Measurements from ENCODE around the gene DENND1A. TPM values are rescaled to one million over a fixed set of nuclear protein-coding genes. Genes with fewer than 3 reads are reported as not detected.

Gene DENND1A
- total RNA-seq, 4 donors from 2014 or later: 20.9 to 33.6 (median 23.7) TPM

DNA sequence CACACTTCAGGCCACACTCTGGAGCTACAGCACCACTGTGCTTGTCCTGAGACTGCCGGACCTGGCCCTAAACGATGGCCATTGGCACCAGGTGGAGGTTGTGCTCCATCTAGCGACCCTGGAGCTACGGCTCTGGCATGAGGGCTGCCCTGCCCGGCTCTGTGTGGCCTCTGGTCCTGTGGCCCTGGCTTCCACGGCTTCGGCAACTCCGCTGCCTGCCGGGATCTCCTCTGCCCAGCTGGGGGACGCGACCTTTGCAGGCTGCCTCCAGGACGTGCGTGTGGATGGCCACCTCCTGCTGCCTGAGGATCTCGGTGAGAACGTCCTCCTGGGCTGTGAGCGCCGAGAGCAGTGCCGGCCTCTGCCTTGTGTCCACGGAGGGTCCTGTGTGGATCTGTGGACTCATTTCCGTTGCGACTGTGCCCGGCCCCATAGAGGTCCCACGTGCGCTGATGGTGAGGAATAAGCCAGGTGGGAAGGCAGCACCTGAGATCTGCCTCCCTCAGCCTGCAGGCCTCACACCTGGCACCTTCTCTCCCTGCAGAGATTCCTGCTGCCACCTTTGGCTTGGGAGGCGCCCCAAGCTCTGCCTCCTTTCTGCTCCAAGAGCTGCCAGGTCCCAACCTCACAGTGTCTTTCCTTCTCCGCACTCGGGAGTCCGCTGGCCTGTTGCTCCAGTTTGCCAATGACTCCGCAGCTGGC is 559.2 kb downstream of the DENND1A start:
- H3K36me3 ChIP-seq: no peaks in the 10 kb centered on the region
- H3K4me3 ChIP-seq: no peak overlapping the region
- H3K27ac ChIP-seq: no peak overlapping the region
- peaks cover 0 to 17% (median 3%) of the 10 kb centered on the region in 3 donors for H3K4me1 ChIP-seq
- WGBS, 2 donors (ENCODE audit: low coverage in 1 of 2): 80% methylated on average over 6 of the region's 29 CpGs; no CpG with 5 or more reads in 1 of the 2 donors
- no peaks in the 10 kb centered on the region for H3K9me3 ChIP-seq
- no peak for ATAC-seq
- TF ChIP-seq POLR2AphosphoS5 (IDR thresholded peaks at IDR 0.05) (no peak), EP300 (IDR thresholded peaks at IDR 0.05) (no peak), POLR2A (IDR thresholded peaks at IDR 0.05) (no peak)
- TF ChIP-seq, protein P1, sequence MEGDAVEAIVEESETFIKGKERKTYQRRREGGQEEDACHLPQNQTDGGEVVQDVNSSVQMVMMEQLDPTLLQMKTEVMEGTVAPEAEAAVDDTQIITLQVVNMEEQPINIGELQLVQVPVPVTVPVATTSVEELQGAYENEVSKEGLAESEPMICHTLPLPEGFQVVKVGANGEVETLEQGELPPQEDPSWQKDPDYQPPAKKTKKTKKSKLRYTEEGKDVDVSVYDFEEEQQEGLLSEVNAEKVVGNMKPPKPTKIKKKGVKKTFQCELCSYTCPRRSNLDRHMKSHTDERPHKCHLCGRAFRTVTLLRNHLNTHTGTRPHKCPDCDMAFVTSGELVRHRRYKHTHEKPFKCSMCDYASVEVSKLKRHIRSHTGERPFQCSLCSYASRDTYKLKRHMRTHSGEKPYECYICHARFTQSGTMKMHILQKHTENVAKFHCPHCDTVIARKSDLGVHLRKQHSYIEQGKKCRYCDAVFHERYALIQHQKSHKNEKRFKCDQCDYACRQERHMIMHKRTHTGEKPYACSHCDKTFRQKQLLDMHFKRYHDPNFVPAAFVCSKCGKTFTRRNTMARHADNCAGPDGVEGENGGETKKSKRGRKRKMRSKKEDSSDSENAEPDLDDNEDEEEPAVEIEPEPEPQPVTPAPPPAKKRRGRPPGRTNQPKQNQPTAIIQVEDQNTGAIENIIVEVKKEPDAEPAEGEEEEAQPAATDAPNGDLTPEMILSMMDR (IDR thresholded peaks at IDR 0.05): no peak
- H3K27me3 ChIP-seq: peaks cover 100% of the 10 kb centered on the region

DNA sequence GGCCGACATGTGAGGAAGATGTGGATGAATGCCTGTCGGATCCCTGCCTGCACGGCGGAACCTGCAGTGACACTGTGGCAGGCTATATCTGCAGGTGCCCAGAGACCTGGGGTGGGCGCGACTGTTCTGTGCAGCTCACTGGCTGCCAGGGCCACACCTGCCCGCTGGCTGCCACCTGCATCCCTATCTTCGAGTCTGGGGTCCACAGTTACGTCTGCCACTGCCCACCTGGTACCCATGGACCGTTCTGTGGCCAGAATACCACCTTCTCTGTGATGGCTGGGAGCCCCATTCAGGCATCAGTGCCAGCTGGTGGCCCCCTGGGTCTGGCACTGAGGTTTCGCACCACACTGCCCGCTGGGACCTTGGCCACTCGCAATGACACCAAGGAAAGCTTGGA is 559.8 kb downstream of the DENND1A start:
- TF ChIP-seq, protein P1 (IDR thresholded peaks at IDR 0.05): no peak
- no peak for TF ChIP-seq POLR2AphosphoS5 (IDR thresholded peaks at IDR 0.05)
- TF ChIP-seq POLR2A (IDR thresholded peaks at IDR 0.05): no peak
- no peak for TF ChIP-seq EP300 (IDR thresholded peaks at IDR 0.05)
- no peak overlapping the region for H3K27ac ChIP-seq
- 100% methylated on average over 6 of the region's 13 CpGs; no CpG with 5 or more reads in 1 of the 2 donors for WGBS, 2 donors (ENCODE audit: low coverage in 1 of 2)
- peaks cover 98% of the 10 kb centered on the region for H3K27me3 ChIP-seq
- no peaks in the 10 kb centered on the region for H3K9me3 ChIP-seq
- H3K4me1 ChIP-seq: peaks cover 0 to 11% (median 3%) of the 10 kb centered on the region in 3 donors
- no peak overlapping the region for H3K4me3 ChIP-seq
- ATAC-seq: no peak
- H3K36me3 ChIP-seq: no peaks in the 10 kb centered on the region

DNA sequence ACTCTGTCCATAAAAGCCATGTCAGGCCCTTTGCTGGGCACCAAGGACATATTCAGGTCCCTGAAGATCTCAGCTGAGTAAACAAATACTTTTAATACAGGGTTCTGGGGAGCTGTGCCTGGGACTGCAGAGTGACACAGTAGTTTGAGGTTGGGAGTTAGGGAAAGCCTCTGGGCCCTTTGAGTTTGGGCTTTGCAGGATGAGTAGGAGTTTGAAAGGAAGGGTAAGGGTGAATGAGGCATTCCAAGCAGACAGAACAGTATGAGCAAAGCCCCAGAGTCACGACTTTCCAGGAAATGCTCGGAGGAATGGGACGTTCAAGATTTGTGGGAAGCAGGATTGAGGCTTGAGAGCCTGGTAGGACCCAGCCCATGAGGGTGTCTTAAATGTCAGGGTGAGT is 560.6 kb downstream of the DENND1A start:
- WGBS, 2 donors (ENCODE audit: low coverage in 1 of 2): 60 to 90% methylated on average over 1 to 3 of the region's 3 CpGs
- TF ChIP-seq, protein P1 (IDR thresholded peaks at IDR 0.05): no peak
- no peak for TF ChIP-seq POLR2AphosphoS5 (IDR thresholded peaks at IDR 0.05)
- no peak for TF ChIP-seq EP300 (IDR thresholded peaks at IDR 0.05)
- no peak for TF ChIP-seq POLR2A (IDR thresholded peaks at IDR 0.05)
- H3K27me3 ChIP-seq: peaks cover 90% of the 10 kb centered on the region
- no peak overlapping the region for H3K27ac ChIP-seq
- no peaks in the 10 kb centered on the region for H3K36me3 ChIP-seq
- ATAC-seq: no peak
- H3K9me3 ChIP-seq: no peaks in the 10 kb centered on the region
- H3K4me1 ChIP-seq: peaks cover 0 to 11% (median 3%) of the 10 kb centered on the region in 3 donors
- H3K4me3 ChIP-seq: no peak overlapping the region

DNA sequence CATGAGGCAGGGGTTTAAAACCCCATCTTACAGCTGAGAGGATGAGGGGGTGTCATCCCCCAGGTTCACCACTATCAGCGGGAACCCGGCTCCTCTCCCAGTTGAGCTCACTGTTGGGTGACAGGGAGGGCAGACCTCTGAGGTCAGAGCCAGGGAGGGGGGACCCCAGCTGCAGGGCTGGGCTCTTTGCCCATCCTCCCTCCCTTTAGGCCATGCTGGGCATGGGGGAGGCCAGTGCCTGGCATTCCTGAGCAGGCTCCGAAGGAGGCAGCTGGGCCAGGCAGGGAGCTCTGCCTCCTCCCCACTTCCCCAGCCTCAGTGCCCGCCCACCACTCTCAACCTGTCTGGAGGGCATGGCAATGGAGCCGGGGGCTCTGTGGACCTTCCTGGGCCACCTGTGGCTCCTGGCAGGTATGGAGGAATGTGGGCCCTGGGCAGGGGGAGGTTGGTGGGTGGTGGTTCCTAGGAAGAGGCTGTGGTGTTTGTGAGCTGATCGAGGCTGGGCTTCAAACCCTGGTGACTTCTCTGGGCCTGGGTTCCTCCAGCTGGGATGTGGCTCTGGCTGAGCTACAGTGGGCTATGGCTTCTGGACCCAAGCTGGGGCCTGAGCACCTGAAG is 561.3 kb downstream of the DENND1A start:
- no peak overlapping the region for H3K27ac ChIP-seq
- WGBS, 2 donors (ENCODE audit: low coverage in 1 of 2): no CpG with 5 or more reads among the region's 6 CpGs
- H3K4me3 ChIP-seq: no peak overlapping the region
- TF ChIP-seq EP300 (IDR thresholded peaks at IDR 0.05) (no peak), POLR2A (IDR thresholded peaks at IDR 0.05) (no peak), POLR2AphosphoS5 (IDR thresholded peaks at IDR 0.05) (no peak)
- TF ChIP-seq, protein P1 (IDR thresholded peaks at IDR 0.05): no peak
- H3K36me3 ChIP-seq: no peaks in the 10 kb centered on the region
- no peaks in the 10 kb centered on the region for H3K9me3 ChIP-seq
- ATAC-seq: no peak
- H3K27me3 ChIP-seq: peaks cover 83% of the 10 kb centered on the region
- H3K4me1 ChIP-seq: peaks cover 0 to 8% (median under 1%) of the 10 kb centered on the region in 3 donors
